Glomerular visceral epithelial cell (primary cell): ENCODE results near the gene CASS4.
"Not testable (repeated sequence)": the region's sequence is repeated elsewhere in the genome, so short reads cannot be mapped to it uniquely, and the experiment has no call there.

Experiments
- DNase-seq: peaks from one replicate; pipeline ENCODE4 v3.0.0-alpha.2; 2016; ENCODE audit errors: extremely low spot score

Gene CASS4

DNA sequence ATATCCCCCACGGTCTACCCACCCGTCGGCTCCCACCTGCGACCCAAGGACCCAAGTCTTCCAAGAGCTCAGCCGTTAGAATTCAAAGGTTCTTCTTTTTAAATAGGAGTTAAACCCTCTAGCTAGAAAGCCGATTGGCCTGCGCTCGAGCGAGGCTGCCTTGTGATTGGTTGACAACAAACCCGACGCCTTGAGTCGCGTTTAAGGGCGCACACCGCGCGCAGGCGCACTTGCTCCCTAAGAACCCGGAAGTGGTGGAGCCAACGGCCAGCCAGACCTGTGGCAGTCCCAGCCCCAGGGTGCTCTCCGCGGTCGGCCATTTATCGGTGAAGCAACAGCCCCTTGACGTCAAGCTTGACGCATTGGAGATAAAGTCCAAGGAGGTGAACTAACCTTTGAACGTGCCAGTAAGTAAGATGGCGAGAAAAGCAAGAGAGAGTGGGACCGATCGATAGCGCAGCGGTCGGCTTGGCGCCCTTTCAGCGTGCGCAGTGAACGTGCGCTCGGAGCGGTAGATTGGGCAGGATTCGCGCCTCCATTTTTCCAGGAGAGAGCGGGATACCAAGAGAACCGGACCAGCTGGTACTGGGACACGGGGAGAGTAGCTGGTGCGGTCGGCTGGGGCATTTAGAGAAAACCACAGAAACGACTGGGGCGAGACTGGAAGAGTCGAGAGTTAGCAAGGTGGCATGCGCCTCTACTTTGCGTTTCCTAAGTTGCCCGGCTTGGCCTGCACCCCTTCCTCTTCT lies 19.8 kb upstream of the CASS4 start, which contains the start of the genes AURKA and CSTF1:
AURKA (minus strand) TSS at position 84 of the 749 bp plus-strand sequence. CDS start 4,018 bp downstream, outside the sequence.
CSTF1 (plus strand) TSS at position 514 of the 749 bp plus-strand sequence. CDS start 2,908 bp downstream, outside the sequence.
- peak; percentile 100 for DNase-seq

DNA sequence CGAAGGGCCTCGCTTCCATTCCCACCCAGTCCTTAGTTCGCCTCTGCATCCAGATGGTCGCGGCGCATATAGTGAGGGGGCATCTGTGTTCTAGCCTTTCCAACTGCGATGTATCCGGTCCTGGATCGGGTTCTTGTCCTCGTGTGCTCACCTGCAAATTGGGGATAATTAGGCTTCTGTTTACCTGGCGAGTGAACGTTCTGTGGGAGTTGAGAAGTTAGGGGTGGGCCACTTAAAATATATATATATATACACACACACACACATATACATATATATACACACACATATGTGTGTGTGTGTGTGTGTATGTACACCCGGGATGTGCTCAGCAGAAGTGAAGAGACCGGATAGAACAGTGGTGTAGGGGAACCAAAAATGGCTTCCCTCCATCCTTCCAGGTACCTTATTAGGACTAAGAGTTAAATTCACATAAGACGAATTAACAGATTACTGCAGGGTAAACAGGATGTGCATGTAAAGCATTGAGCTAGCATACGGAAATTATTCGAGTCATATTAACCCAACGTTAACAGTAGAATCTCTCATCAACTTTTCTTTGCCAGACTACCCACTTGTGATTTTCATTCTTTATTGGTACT lies 19.1 kb upstream of the CASS4 start:
- peak; percentile 15 for DNase-seq

DNA sequence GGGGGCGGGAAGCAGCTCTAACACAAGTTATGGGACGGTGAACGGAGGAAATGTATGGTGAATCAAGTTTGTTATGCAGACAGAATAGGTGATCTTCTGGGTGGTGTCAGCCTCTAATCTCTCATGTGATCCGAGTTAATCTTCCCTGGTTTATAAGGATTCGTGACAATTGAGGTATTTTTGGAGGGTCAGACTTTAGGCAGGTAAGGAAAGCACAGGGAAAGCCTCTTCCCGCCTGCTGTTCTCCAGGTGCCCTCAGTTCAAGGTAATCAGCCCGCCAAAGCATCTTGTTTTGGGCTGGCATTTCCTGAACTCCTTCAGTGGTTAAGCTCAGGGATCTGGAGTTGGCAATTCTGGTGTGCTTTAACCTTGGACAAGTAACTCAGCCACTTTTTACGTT lies 18.4 kb upstream of the CASS4 start:
- no peak for DNase-seq

DNA sequence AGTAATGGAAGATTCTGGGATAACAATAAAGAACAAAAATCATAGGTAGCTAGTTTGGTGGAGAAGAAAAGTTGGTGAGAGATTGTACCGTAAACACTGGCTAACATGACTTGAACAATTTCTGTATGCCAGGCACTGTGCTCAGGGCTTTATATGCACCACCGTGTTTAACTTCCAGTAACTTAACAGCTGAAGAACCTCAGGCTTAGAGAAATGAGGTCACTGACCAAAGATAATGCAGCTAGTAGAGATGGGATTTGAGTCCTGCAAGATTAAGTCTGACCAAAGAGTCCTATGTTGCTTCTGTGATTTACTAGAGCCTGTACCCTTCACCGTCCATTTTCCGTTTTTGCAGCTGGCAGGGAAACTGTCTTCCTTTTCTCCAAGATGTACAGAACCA lies 16.9 kb upstream of the CASS4 start:
- no peak for DNase-seq

DNA sequence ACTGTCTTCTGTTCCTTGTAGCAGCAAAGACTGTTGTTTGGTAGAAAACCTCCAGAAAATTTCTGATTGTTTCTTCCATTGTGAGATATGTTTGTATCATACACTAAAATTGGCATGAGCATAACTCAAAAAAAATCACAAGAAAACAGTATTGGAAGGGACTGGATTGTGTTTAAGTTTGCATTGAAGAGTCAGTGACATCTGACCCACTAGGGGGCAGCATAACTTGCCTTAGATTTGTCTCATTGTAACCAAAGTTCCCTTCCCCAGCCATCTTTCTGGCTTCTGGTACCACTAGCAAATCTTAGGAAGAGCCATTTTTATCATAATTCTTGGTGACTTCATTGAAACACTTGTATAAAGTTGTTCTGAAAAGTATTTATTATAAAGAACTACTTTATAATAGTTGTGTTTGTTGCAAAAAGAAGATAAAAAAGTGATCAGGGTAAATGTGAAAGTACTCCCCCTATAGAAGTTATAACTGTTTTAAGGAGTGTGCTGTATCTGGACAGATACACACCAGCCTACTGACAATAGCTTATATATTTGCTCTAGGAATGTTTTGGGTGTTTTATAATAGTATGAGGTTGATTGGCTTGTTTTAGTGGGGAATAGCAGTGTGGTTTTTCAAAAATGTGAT lies 11.9 kb upstream of the CASS4 start:
- peak; percentile 71 for DNase-seq

DNA sequence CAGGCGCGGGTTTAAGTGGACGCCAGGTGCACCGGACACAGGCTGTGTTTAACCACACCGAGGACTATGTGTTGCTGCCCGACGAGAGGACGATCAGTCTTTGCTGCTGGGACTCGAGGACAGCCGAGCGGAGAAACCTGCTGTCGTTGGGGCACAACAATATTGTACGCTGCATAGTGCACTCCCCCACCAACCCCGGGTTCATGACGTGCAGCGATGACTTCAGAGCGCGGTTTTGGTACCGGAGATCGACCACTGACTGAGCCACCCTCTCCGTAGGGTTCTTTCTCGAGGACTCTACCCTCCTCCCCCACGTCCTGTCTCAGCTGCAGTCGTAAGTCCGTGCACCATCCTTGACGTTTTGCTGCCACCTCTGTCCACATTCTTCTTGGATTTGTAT lies 8.6 kb upstream of the CASS4 start:
- no peak for DNase-seq

DNA sequence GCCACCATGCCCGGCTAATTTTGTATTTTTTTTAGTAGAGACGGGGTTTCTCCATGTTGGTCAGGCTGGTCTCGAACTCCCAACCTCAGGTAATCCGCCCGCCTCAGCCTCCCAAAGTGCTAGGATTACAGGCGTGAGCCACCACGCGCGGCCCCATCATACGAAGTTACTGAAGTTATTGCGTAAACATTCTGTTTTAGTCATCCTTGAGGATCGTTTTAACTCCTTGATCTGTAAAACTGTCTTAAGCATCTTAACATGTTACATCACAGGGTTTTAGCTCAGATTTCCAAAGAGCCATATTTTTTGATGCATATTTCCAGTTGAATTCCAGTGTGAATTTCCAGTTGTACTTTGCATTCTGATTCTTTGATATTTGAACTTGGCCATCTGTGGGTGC lies 6.7 kb upstream of the CASS4 start:
- DNase-seq, result not testable (repeated sequence)

DNA sequence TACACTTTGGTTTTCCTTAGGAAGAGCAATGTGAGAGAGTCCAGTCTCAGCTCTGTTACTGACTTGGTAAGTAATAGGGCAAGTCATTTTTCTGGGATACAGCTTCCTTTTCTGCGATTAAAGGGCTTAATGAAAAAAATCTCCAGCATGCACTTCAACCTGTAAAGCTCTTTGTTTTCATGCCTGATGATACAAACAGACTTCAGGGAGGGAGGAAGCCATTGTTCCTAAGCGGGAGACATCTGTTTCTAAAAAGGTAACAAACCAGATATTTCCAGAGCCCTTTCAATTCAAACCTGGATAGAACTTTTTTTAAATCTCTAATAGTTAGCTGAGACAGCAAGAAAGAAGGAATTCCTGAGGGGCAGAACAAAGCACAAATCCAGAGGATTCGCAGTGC lies 5.2 kb upstream of the CASS4 start:
- no peak for DNase-seq

DNA sequence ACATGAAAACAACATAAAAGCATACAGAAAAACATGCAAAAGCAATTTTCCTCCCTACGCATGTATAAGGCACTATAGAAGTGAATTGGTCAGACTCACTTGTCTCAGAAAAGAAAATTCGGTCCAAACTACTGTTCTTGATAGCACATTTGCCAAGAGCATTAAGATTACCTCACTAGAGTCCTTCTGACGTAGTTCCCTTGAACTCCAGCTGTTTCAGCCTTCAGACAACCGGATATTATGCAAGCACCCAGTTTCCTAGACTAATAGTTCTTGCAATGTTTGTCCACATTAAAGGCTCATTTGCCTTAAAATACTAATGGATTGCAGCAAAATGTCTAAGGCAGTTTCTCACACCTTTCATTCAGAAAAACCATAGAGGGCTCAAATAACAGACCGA lies 2.5 kb upstream of the CASS4 start:
- DNase-seq, result no peak

DNA sequence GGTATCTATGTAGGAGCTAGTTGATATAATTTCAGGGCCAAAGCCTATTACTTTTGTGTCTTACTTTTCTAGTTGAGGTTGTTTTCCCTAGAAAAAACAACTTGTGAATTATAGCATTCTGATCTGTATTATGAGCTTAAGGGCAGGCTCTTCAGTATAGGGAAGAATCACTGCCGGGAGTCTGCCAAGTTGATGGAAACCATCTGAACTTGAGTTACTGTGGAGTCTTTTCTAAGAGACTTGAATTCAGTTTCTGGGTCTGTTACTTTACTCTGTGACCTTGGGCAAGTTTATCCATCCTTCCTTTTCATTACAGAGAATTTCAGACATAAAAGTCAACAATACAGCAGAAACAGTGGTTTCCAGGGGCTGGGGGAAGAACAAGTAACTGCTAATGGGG lies 2.1 kb upstream of the CASS4 start:
- no peak for DNase-seq

DNA sequence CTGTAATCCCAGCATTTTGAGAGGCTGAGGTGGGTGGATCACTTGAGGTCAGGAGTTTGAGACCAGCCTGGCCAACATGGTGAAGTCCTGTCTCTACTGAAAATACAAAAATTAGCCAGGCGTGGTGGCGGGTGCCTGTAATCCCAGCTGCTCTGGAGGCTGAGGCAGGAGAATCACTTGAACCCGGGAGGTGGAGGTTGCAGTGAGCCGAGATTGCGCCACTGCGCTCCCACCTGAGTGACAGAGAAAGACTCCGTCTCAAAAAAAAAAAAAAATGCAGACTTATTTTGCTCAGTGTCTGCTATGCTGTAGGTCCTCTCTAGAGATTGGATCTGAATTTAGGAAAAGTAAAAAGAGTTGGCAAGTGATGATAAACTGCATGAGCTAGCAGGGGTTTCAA lies 773 bp upstream of the CASS4 start:
- not testable (repeated sequence) for DNase-seq

DNA sequence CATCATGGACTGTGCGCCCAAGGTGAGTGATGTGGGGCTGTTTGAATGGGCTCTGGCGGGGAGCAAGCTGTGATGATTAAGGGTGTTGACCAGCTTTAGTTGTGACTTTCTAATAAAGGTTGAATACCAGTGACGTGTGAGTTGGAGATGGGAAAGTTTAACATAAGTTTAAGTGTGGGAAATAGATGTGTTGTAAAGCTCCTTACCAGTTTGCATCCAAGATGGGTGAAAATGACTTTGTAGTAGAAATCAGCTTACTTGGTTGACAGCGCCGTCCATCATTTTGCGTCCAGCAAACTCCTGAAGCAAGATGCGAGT lies 372 bp downstream of the CASS4 start:
- DNase-seq, result no peak

DNA sequence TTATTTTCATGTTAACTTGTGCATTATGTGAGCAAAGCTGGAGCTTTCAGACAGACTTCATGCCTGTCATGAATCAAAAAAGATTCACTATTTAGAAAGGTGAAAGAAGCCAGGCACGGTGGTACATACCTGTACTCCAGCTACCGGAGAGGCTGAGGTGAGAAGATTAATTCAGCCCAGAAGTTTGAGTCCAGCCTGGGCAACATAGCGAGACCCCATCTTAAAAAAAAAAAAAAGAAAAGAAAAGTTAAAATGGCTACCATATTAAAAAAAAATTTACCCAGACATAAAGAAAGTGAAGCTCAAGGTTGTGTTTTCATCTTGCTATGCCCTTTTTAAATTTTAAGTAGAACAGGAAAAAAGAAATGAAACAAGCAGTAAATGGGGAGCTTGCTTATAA lies 889 bp downstream of the CASS4 start:
- DNase-seq, result no peak

DNA sequence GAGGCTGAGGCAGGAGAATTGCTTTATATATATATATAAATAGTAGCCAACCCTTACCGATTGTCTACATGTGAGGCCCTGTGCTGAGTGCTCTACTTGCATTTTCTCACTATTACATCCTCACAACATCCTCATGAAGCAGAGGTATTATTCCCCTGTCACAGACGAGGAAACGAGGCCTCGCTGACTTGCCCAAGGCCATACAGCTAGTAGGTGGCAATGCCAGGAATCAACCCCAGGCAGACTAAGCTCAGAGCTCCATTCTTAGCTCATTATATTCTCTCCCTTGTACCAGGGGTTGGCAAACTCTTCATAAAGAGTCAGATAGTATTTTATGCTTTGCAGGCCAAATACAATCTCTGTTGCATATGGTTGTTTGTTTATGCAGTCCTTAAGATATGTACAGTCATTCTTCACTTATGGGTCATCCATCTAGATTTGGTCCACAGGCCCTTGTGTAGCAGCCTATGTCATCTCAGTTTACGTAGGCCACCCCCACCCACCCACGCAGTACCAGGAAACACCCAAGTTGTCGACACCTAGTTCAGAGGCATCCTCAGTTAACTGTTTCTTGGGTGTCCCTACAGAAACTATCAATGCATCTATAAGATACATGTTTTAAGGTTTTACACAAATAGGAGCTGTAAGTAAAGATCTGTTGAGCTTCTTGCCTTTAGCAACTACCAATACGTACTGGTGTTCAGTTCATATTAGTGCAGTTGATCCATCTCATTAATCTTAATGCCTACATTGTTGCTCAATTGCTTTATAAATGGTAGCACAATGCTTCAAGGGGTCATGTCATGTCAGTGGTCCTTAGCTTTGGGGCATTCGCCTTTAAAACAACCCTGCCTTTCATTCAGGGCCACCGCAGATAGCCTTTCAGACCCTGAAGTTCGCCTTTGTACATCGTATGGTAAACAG lies 3.0 kb downstream of the CASS4 start:
- DNase-seq, result no peak

DNA sequence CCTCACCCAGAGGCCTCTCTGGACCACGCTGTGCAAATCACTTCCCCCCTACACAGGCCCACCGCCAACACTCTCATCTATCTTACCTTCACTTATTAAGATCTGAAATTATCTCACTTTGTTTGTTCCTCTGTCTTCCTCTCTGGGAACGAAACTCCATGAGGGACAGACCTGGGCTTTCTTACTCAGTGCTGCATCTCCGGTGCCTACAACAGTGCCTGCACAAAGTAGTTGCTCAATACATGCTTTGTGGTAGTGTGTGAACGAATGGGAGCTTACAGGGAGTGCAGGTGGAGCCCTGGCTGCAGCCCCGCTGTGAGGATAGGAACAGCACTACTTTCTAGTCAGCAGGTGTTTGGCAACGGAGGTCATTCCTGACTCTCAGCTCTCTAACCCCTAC lies 5.3 kb downstream of the CASS4 start:
- DNase-seq, result no peak

DNA sequence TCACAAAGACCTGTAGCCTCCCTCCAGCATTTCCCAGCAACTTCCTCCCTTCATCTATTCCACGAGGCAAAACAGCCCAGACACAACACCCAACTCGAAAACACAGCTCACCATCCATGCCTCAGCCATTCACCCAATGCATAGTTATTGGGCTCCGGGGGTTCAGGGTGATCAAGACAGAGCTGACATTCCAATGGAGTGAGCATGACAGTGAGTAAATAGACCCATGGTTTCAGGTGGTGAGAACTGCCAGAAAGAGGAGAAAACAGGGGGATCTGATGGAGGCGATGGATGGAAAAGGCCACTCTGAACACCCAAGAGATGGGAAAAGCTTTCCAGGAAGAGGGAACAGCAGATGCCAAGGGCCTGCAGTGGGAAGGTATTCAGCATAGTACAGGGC lies 5.9 kb downstream of the CASS4 start:
- peak; percentile 18 for DNase-seq

DNA sequence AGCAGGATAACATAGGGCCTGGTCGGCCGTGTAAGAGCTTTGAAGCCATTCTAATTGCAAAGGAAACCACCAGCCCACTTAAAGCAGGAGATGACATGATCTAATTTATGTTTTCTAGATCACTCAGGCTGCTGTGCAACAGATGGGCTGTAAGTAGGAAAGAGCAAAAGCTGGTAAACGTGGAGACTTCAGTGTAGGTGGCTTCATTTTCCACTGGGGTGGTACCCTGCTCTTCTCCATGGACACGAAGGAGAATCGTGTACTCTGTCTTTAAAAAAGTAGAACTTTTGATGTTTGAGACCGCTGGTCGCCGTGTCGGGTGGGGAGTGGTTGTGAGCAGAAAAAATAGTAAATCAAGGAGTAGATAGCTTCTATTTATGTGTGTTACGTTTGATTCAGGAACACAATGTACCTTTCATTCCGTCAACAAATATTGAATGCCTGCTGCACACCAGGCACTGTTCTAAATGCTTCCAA lies 6.4 kb downstream of the CASS4 start:
- DNase-seq, result no peak

DNA sequence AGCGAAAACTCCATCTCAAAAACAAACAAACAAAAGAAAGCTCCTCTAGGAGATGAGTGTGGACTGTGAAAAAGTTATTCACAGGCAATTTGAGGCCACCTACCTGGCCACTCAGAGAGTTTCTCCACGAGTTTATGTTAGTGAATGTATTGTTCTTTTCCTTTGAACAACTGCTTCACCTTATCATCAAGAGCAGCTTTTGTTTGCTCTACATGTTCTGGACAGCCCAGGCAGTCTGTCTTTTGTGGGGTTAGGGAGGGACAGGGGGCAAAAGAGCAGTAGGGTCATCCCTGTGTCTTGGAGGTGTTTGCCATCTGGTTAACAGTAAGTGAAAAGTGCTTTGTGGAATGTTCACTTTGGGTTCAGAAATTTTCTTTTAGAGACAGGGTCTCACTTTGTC lies 8.0 kb downstream of the CASS4 start:
- no peak for DNase-seq

DNA sequence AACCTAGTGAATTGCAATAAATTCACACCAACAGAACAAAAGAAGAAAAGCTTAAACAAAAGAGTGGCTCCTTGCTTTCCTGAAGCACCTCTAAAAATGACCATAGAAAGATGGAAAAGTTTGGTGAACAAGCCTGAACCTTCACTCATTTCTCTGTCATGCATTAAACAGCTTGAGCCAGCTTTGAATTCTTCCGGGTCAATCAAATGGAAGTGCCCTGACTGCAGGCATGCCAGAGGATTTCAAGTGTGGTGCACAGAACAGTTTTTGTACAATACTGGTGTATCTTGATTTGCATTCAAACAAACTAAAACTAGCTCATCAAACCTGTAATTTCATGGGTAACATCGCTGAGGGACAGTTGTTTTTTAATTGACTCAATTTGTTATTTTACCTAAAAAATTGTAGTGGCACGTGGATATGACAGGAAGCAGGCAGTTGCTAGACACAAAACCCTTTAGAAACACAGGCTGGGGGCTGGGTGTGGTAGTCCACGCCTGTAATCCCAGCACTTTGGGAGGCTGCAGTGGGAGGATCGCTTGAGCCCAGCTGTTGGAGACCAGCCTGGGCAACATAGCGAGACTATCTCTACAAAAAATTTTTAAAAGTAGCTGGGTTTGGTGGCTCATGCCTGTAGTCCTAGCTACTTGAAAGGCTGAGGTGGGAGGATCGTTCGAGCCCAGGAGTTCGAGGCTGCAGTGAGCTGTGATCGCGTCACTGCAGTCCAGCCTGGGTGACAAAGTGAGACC lies 9.1 kb downstream of the CASS4 start:
- peak; percentile 11 for DNase-seq

DNA sequence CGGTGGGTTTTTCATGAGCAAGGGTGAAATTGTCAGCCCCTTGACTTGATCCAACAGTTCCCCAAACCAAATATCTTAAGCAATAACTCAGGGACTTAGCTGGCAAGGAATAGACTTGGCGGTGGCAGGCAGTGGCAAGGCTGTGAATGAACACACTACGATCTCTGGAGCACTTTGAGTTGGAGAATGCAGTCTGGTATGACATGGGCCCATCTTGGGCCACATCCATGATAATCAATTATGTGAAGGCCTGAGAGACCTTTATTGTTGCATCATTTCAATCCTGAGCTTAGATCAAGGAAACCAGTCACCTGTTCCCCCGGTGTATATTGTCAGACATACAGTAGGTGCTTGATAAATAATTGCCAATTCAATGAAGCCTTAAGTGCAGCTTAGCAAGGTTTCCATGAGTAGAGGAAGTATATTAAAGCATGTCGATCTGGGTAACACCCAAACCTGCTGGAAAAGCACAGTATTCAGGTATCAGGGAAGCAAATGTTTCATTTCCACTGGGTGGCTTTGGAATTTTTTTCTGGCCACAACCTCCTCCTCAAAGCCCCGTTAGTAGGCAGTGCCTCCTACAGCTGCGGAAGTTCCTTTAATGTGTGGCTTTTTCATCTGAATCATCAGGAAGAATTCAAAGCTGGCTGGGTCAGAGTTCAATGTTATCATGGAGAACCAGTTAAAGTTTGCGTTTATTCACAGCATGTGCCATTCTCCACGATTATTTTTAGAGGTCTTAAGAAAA lies 10.2 kb downstream of the CASS4 start:
- peak; percentile 82 for DNase-seq

DNA sequence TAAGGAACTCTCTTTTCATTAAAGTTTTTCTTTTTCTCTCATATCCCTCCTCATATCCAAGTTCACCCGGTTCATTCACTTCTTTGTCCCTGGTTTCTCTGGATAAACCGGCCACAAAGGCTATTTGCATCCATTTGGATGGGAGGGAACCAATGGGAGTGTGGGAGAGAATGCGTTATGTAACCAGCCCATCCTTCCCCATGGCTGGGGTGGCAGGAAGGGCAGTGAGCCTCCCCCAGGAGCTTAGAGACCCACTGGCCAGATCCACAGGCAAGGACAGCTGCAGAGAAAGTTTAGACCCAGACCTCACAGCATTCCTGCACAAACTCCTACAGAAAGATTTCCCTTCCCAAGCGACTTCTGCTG lies 10.7 kb downstream of the CASS4 start:
- no peak for DNase-seq
